ENCODE measurements around the gene FGF9.

The FGF9 gene

GRCh38 chr13:21698817-21699679 lies 28.2 kb downstream of the FGF9 start:
- ATAC-seq (ENCODE audit: low read depth) (no peak), DNase-seq (ENCODE audit: low spot score) (no peak)
- no peak for TF ChIP-seq CTCF (IDR thresholded peaks at IDR 0.05; ENCODE audit: poor library complexity, severe bottlenecking)
- no peak overlapping the region for H3K4me3 ChIP-seq (ENCODE audit: severe bottlenecking)
- H3K9me3 ChIP-seq (ENCODE audit: severe bottlenecking), result no peaks in the 10 kb centered on the region
- H3K27me3 ChIP-seq (ENCODE audit: insufficient read depth, poor library complexity, severe bottlenecking), result no peaks in the 10 kb centered on the region
- H3K4me1 ChIP-seq (ENCODE audit: insufficient read depth, poor library complexity, severe bottlenecking), result no peaks in the 10 kb centered on the region
- no peak overlapping the region for H3K27ac ChIP-seq (ENCODE audit: poor library complexity, severe bottlenecking)
- H3K36me3 ChIP-seq (ENCODE audit: low read depth), result no peaks in the 10 kb centered on the region

- Histone ChIP-seq H3K4me1 (ENCODE audit: insufficient read depth, poor library complexity, severe bottlenecking) (no peaks in the 10 kb centered on the region), H3K27ac (ENCODE audit: poor library complexity, severe bottlenecking) (no peak overlapping the region), H3K27me3 (ENCODE audit: insufficient read depth, poor library complexity, severe bottlenecking) (no peaks in the 10 kb centered on the region), H3K4me3 (ENCODE audit: severe bottlenecking) (no peak overlapping the region), H3K9me3 (ENCODE audit: severe bottlenecking) (no peaks in the 10 kb centered on the region), H3K36me3 (ENCODE audit: low read depth) (no peaks in the 10 kb centered on the region)
- DNase-seq (ENCODE audit: low spot score) (no peak), ATAC-seq (ENCODE audit: low read depth) (no peak)
- no peak for TF ChIP-seq CTCF (IDR thresholded peaks at IDR 0.05; ENCODE audit: poor library complexity, severe bottlenecking)
Observed at GRCh38 chr13:21701460-21701859, 30.6 kb downstream of the FGF9 start.

- DNase-seq (ENCODE audit: low spot score), result no peak
- Histone ChIP-seq H3K36me3 (ENCODE audit: low read depth) (no peaks in the 10 kb centered on the region), H3K4me1 (ENCODE audit: insufficient read depth, poor library complexity, severe bottlenecking) (no peaks in the 10 kb centered on the region), H3K9me3 (ENCODE audit: severe bottlenecking) (no peaks in the 10 kb centered on the region), H3K27ac (ENCODE audit: poor library complexity, severe bottlenecking) (no peak overlapping the region), H3K4me3 (ENCODE audit: severe bottlenecking) (no peak overlapping the region), H3K27me3 (ENCODE audit: insufficient read depth, poor library complexity, severe bottlenecking) (no peaks in the 10 kb centered on the region)
- no peak for ATAC-seq (ENCODE audit: low read depth)
- no peak for TF ChIP-seq CTCF (IDR thresholded peaks at IDR 0.05; ENCODE audit: poor library complexity, severe bottlenecking)
Observed at GRCh38 chr13:21703846-21704245, 33.0 kb downstream of the FGF9 start.

GRCh38 chr13:21707586-21707985 lies 36.7 kb downstream of the FGF9 start:
- H3K27ac ChIP-seq (ENCODE audit: poor library complexity, severe bottlenecking), result no peak overlapping the region
- H3K4me3 ChIP-seq (ENCODE audit: severe bottlenecking), result no peak overlapping the region
- ATAC-seq (ENCODE audit: low read depth) (no peak), DNase-seq (ENCODE audit: low spot score) (no peak)
- H3K27me3 ChIP-seq (ENCODE audit: insufficient read depth, poor library complexity, severe bottlenecking), result no peaks in the 10 kb centered on the region
- no peaks in the 10 kb centered on the region for H3K36me3 ChIP-seq (ENCODE audit: low read depth)
- TF ChIP-seq CTCF (IDR thresholded peaks at IDR 0.05; ENCODE audit: poor library complexity, severe bottlenecking), result no peak
- no peaks in the 10 kb centered on the region for H3K4me1 ChIP-seq (ENCODE audit: insufficient read depth, poor library complexity, severe bottlenecking)
- no peaks in the 10 kb centered on the region for H3K9me3 ChIP-seq (ENCODE audit: severe bottlenecking)

- Histone ChIP-seq H3K4me3 (ENCODE audit: severe bottlenecking) (no peak overlapping the region), H3K9me3 (ENCODE audit: severe bottlenecking) (no peaks in the 10 kb centered on the region), H3K36me3 (ENCODE audit: low read depth) (no peaks in the 10 kb centered on the region), H3K4me1 (ENCODE audit: insufficient read depth, poor library complexity, severe bottlenecking) (no peaks in the 10 kb centered on the region), H3K27ac (ENCODE audit: poor library complexity, severe bottlenecking) (no peak overlapping the region), H3K27me3 (ENCODE audit: insufficient read depth, poor library complexity, severe bottlenecking) (no peaks in the 10 kb centered on the region)
- TF ChIP-seq CTCF (IDR thresholded peaks at IDR 0.05; ENCODE audit: poor library complexity, severe bottlenecking), result no peak
- ATAC-seq (ENCODE audit: low read depth), result no peak
- no peak for DNase-seq (ENCODE audit: low spot score)
Observed at GRCh38 chr13:21709697-21710096, 38.8 kb downstream of the FGF9 start.
